GM12872 (cell line): ENCODE measurements around the gene ARHGEF4.

Source experiments
- CTCF ChIP-seq: IDR thresholded peaks from 3 replicates; pipeline ENCODE4 v1.5.1; 2011; ENCODE audit warnings: low read depth, mild to moderate bottlenecking, low read length, moderate library complexity; ENCODE audit not compliant: insufficient read depth

ARHGEF4 gene

GRCh38 chr2:130797493-130798435 is 39.0 kb upstream of the ARHGEF4 start:
- peak; percentile 85 for TF ChIP-seq CTCF

GRCh38 chr2:130798472-130799218 is 38.1 kb upstream of the ARHGEF4 start:
- TF ChIP-seq CTCF: no peak

- TF ChIP-seq CTCF: no peak
Observed at GRCh38 chr2:130799295-130799694, 37.4 kb upstream of the ARHGEF4 start.

GRCh38 chr2:130805613-130806012 is 31.1 kb upstream of the ARHGEF4 start:
- no peak for TF ChIP-seq CTCF

- TF ChIP-seq CTCF: no peak
Observed at GRCh38 chr2:130806370-130806769, 30.3 kb upstream of the ARHGEF4 start.

GRCh38 chr2:130807659-130808385 is 28.9 kb upstream of the ARHGEF4 start:
- no peak for TF ChIP-seq CTCF
